HG03135 (cell line): Measurements from ENCODE around the gene PPEF2.
"Not testable (repeated sequence)": the region's sequence is repeated elsewhere in the genome, so short reads cannot be mapped to it uniquely, and the experiment has no call there.

Experiments
- ATAC-seq: cut with Tn5 transposase; IDR thresholded peaks from one replicate; pipeline ENCODE4 v1.9.1; 2021; ENCODE audit warnings: mild to moderate bottlenecking, moderate library complexity; ENCODE audit not compliant: unreplicated experiment

PPEF2 gene

GRCh38 chr4:75902352-75902751 is at the start of gene PPEF2:
Gene PPEF2, minus strand, starts transcription at chr4:75902452. Its CDS starts 6,127 bp downstream, at chr4:75896325.
- ATAC-seq = no peak

DNA sequence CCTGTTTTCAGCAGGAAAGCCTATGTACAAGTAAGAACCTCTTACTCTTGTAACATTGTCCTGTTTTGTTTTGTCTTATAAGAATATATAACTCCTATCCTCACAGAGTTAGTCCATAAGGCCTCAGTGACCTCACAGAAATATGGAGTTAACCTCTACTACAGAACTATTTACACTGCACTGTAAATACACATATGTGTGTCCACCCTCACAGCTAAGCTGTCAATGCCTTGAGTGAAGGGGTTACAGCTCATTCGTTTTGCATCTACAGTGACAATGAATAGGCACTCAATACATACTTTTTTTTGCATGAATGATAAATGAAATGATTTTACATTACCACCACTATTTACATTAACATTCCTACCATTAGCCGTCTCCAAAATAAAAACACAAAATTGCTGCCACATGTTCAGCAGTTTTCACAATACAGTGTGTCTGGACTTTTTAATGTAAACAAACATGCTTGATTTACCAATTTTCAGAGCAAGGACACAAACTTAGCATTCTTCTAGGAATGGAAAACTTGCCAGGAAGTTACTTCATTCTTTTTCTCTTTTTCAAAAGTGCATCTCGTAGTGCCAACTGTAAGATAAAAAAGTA is 48.1 kb upstream of the PPEF2 start:
- ATAC-seq = no peak

DNA sequence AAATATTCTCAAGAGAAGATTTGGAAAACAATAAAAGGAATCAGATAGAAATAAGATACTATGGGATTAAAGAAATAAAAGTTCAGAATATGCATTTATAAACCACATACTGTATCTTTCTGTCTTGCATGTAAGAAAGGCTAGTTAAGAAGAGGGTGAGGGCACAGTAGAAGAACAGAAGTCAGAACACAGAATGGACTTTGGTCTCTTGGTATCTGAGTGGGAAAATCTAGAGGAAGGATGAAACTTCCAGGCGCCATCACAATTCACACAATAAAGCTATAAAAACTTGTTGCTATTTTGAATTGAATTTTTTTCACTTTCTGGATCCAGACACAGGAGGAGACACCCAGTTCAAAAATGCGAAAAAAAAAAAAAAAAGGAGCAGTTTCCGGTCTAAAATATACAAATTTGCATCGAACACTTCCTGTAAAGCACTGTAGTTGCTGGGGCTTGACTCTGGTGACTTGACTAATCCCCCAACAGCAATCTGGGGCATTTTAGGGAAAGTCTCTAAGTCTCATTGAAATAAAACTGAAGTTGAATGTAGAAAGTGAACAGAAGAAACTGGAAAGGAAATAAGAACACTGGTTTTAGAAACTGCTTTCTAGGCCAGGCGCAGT is 46.7 kb upstream of the PPEF2 start:
- ATAC-seq = peak; percentile 75

- ATAC-seq = peak; percentile 80
These were observed 38.5 kb upstream of the PPEF2 start, which contains the start of gene NAAA for GRCh38 chr4:75940692-75941253. Gene NAAA, minus strand, starts transcription at chr4:75941013. Its CDS starts 64 bp downstream, at chr4:75940949.

GRCh38 chr4:75939890-75940691 is 37.8 kb upstream of the PPEF2 start:
- ATAC-seq = peak; percentile 52

GRCh38 chr4:75935628-75936027 is 33.4 kb upstream of the PPEF2 start:
- no peak for ATAC-seq

DNA sequence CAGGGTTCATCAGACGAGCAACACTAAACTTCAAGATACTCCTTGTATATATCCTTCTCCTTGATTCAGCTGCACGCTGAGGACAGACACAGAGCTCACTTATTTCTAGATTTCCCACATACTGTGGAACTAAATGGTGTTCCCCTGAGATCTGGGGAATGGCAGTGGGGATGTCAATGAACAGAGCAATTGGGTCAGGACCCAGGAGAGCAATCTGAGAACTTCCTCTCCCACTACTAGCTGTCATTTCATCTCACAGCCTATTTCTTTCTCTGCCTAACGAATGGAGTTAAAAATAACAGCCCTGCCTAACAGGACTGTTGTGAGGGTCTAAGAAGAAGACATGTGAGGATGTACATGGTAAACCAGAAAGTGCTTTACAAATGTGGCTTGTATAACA is 27.9 kb upstream of the PPEF2 start:
- no peak for ATAC-seq

DNA sequence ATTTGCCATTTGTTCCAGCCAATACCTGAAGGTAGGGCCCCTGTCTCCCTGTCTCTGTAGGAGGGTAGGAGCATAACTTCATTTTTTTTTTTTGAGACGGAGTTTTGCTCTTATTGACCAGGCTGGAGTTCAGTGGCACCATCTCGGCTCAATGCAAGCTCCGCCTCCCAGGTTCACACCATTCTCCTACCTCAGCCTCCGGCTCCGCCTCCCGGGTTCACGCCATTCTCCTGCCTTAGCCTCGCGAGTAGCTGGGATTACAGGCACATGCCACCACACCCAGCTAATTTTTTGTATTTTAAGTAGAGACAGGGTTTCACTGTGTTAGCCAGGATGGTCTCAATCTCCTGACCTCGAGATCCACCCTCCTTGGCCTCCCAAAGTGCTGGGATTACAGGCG is 22.7 kb upstream of the PPEF2 start:
- not testable (repeated sequence) for ATAC-seq

GRCh38 chr4:75924309-75924827 is 22.1 kb upstream of the PPEF2 start:
- ATAC-seq = no peak

DNA sequence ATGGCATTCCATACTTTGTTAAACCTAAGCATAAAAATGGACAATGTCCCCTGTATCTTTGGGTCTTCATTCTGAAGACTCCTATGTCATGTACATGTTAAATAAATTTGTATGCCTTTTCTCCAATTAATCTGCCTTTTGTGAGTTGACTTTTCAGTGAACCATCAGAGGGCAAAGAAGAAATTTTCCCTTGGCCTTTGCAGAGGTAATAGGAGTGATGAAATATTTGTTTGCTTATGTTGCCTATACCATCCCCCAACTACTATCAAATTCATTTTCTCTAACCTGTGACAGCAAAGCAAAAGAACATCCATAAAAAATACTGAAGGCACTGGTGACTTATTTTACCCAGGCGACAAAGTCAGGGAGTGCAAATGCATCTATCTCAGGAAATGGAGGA is 20.3 kb upstream of the PPEF2 start:
- no peak for ATAC-seq

DNA sequence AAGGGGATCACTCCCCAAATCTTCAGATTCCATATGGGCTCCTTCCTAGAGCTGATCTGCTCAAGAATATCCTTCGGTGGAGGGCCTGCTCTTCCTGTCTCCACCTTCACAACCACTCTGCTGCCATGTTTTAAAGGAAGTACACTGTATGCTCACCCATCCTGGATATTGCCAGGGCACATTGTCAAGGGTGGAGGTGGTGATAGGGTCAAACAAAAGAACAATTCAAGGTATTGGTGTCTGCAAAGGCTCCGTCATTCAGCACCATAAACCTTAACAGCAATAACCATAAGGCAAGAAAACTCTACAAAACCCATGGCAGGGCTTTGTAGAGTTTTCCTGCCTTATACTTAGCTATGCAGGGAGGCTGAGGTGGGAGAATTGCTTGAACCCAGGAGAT is 19.7 kb upstream of the PPEF2 start:
- ATAC-seq = no peak

DNA sequence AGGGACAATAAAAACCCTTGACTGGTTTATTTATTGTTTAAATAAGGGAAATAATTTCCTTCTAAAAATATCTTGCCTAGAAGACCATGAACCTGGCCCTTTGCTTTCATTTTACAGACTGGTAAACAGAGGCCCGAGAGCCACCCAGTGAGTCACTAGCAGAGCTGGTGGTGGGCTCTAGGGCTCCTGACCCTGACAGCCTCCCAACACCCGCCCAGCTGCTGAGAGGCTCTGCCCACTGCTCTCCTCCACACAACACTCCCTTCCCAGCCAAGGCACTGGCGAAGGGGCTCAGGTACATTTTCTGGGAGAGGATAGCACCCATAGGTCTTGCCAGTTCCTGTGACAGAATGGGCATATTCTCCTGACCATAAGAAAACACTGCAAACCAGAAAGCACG is 18.1 kb upstream of the PPEF2 start:
- no peak for ATAC-seq

DNA sequence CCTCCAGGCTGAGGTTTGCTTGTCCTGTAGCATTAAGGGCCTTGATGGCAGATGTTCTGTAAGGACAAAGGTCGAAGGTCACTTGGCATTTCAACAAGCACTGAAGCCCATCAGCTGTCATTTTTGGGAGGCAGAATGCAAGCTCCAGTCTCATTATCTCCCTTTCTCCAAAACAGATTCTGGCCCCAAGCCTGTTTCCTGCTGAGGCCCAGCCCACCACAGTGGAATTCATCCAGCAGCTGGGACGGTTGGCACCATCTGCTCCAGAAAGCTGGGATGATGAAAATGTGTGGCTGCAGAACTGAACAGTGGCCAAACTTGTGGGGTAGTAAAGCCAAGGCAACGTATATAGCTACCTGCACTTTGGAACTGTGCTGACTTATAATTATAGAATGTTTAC is 17.7 kb upstream of the PPEF2 start:
- no peak for ATAC-seq

DNA sequence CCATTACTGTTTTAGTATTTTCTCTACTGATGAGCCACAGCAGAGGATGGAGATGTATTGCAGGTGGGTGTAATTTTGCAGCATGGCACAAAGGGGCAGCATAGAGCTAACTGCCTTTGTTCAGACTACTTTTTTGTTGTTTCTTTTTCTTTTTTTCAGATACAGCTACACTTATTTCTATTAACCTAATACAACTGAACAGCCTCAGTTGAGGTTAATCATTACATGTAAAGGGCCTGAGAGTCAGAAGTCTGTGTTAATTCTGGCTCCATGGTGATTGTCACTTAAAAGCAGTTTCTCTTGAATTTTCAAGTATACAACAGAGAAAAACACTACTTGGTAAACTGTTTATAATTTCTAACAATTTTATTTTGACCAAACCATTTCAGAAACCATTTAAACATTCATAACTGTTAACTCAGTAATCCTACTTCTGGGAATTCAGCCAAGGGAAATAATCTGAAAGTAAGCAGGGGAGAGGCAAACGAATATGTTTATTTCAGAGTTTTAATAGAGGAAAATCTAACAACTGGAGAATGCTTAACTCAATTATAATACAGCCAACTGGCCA is 13.9 kb upstream of the PPEF2 start:
- ATAC-seq = no peak

- no peak for ATAC-seq
These were observed 10.7 kb upstream of the PPEF2 start for GRCh38 chr4:75912968-75913367.

DNA sequence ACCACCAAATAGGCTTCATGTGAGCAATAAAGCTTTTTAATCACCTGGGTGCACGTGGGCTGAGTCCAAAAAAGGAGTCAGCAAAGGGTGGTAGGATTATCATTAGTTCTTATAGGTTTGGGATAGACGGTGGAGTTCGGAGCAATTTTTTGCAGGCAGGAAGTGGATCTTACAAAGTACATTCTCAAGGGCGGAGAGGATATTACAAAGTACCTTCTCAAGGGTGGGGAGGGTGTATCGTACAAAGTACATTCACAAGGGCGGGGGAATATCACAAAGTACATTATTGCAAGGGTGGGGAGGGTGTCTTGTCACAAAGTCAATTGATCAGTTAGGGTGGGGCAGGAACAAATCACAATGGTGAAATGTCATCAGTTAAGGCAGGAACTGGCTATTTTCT is 8.6 kb upstream of the PPEF2 start:
- not testable (repeated sequence) for ATAC-seq

- ATAC-seq = no peak
These were observed 7.2 kb upstream of the PPEF2 start for GRCh38 chr4:75909405-75909804.

DNA sequence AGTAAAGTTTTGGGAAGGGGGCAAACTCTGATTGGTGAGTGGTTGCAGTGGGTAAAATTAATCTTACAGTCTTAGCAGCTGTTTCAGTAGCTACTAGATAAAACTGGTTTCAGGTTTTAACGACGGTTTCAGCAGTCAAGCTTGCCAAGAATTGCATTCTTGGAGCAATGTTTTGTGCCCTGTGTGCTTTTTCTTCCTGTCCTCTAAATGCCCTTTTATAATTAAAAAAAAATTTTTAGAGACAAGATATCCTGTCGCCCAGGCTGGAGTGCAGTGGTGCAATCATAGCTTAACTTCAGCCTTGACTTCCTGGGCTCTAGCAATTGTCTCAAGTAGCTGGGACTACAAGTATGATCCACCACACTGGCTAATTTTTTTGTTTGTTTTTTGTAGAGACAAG is 6.3 kb upstream of the PPEF2 start:
- no peak for ATAC-seq

DNA sequence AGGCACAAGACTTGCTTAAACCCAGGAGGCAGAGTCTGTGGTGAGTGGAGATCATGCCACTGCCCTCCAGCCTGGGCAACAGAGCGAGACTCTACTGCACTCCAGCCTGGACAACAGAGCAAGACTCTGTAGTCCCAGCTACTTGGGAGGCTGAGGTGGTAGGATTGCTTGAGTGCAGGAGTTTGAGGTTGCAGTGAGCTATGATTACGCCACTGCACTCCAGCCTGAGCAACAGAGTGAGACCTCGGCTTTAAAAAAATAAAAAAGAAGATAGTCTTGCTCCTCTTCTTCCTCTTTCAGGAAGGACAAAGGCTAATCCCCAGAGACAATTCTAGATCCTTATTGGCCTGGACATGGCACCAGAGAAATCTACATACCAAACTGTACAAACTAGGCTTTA is 5.7 kb upstream of the PPEF2 start:
- no peak for ATAC-seq

GRCh38 chr4:75904076-75904475 is 1.8 kb upstream of the PPEF2 start:
- ATAC-seq = no peak

GRCh38 chr4:75898536-75898935 is 3.7 kb downstream of the PPEF2 start:
- ATAC-seq = no peak
